ENCODE data around the gene ADIPOQ.
"Not testable (repeated sequence)": the region's sequence is repeated elsewhere in the genome, so short reads cannot be mapped to it uniquely, and the experiment has no call there.

The ADIPOQ gene

GRCh38 chr3:186810336-186810996, 32.0 kb upstream of the ADIPOQ start:
- no peak overlapping the region for H3K27ac ChIP-seq
- TF ChIP-seq CTCF (conservative IDR thresholded peaks at IDR 0.05): no peak

DNA sequence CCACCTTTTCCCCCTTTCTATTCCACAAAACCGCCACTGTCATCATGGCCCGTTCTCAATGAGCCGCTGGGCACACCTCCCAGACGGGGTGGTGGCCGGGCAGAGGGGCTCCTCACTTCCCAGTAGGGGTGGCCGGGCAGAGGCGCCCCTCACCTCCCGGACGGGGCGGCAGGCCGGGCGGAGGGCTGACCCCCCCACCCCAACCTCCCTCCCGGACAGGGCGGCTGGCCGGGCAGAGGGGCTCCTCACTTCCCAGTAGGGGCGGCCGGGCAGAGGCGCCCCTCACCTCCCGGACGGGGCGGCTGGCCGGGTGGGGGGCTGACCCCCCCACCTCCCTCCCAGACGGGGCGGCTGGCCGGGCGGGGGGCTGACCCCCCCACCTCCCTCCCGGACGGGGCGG, 31.2 kb upstream of the ADIPOQ start:
- not testable (repeated sequence) for H3K27ac ChIP-seq

GRCh38 chr3:186814100-186814499, 28.4 kb upstream of the ADIPOQ start:
- no peak for TF ChIP-seq CTCF (conservative IDR thresholded peaks at IDR 0.05)
- no peak overlapping the region for H3K27ac ChIP-seq

DNA sequence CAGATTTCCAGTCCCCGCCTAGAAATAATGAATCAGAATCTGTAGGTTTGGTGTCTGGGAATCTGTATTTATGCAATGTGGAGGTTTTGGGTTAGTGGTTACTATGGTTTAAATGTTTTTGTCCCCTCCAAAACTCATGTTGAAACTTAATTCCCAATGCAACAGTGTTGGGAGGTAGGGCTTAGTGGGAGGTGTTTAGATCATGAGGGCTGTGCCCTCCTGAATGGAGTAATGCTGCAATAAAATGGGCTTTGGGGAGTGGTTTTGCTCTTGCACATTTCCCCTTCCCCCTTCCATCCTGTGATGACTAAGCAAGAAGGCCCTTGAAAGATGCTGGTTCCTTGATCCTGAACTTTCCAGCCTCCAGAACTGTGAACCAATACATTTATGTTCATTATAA, 27.1 kb upstream of the ADIPOQ start:
- no peak for TF ChIP-seq CTCF (conservative IDR thresholded peaks at IDR 0.05)
- H3K27ac ChIP-seq: no peak overlapping the region

- no peak overlapping the region for H3K27ac ChIP-seq
- TF ChIP-seq CTCF (conservative IDR thresholded peaks at IDR 0.05): no peak
These were observed 24.0 kb upstream of the ADIPOQ start for GRCh38 chr3:186818516-186818915.

- no peak for TF ChIP-seq CTCF (conservative IDR thresholded peaks at IDR 0.05)
- no peak overlapping the region for H3K27ac ChIP-seq
These were observed 23.6 kb upstream of the ADIPOQ start for GRCh38 chr3:186818956-186819355.

DNA sequence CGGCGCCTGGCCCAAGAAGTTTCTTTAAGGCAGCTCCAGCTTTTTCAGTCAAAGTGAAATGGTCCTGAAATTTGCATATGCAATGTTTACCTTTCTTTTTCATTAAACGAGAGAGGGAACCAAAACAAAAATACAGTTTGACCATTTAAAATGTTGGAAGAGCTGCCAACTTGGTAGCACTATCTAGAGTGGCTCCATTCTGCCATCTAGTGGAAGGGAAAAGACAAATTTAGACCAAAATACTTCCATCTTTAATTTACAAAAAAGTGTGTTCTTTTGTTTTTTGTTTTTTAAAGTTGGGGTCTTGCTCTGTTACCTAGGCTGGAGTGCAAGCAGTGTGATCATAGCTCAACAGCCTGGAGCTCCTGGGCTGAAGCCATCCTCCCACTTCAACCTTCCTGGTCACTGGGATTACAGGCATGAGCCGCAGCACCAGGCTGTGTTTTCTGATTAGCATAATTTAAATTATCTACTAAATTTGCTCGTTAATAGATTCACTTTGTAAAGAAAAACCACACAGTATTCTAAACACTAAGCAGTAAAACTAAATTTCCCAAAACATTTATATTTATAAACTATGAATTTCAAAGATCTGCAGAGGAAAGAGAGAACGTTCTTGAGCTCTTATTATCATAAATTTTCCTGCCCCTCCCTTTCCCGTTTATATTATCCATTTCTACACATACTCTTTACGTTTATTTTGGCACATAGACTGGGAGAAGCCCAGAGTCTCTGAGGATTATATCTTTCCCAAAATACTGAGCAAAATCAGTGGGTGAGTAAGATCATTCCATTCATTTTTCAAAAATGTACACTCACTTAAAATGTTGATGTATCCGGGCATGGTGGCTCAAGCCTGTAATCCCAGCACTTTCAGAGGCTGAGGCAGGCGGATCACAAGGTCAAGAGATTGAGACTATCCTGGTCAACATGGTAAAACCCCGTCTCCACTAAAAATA, 20.8 kb upstream of the ADIPOQ start:
- peak; percentile 82 for TF ChIP-seq CTCF (conservative IDR thresholded peaks at IDR 0.05)

GRCh38 chr3:186822388-186822759, 20.1 kb upstream of the ADIPOQ start:
- not testable (repeated sequence) for H3K27ac ChIP-seq

More for the DNA sequence above, 20.8 kb upstream of the ADIPOQ start:
- H3K27ac ChIP-seq: no peak overlapping the region
